HepG2 (cell line): Measurements from ENCODE around the gene POLR3H. TPM values are rescaled to one million over a fixed set of nuclear protein-coding genes. Genes with fewer than 3 reads are reported as not detected.

Experiments used
- ELF4 ChIP-seq: sonication (generic); formaldehyde crosslinking; IDR thresholded peaks from 2 replicates; pipeline ENCODE4 v1.5.0; 2020; ENCODE audit warnings: missing genetic modification reagents, mild to moderate bottlenecking, moderate library complexity, borderline replicate concordance
- HOMEZ ChIP-seq: IDR thresholded peaks from 2 replicates; pipeline ENCODE4 v1.6.1; 2016; ENCODE audit warnings: low read depth
- MED8 ChIP-seq: sonication (generic); formaldehyde crosslinking; IDR thresholded peaks from 2 replicates; pipeline ENCODE4 v1.8.1; 2023; ENCODE audit warnings: mild to moderate bottlenecking, missing genetic modification reagents; ENCODE audit not compliant: insufficient replicate concordance
- POLR2A ChIP-seq, 2 experiments: IDR thresholded peaks; 2 replicates each; pipeline ENCODE4 v1.6.1; 2011; ENCODE audit warnings: low read depth in 2 of 2, low read length in 2 of 2, mild to moderate bottlenecking in 1 of 2, moderate library complexity in 1 of 2; ENCODE audit not compliant: insufficient read depth in 1 of 2
- REPIN1 ChIP-seq: sonication (generic); formaldehyde crosslinking; IDR thresholded peaks from 2 replicates; pipeline ENCODE4 v1.8.0; 2022; ENCODE audit warnings: missing genetic modification reagents, low read depth, mild to moderate bottlenecking, borderline replicate concordance
- SP1 ChIP-seq, 2 experiments: fragments of 450-650 bp in 1 of 2; sonication (generic) in 1 of 2; formaldehyde crosslinking in 1 of 2; IDR thresholded peaks; 2 replicates each; pipeline versions ENCODE4 v1.4.0 to v1.6.1; 2016 to 2020; ENCODE audit warnings: missing genetic modification reagents in 1 of 2
- TEAD3 ChIP-seq: optimal IDR thresholded peaks from 2 replicates; pipeline ENCODE3; 2016; ENCODE audit warnings: borderline replicate concordance
- ZMAT3 ChIP-seq: sonication (generic); formaldehyde crosslinking; conservative IDR thresholded peaks from 2 replicates; pipeline ENCODE4 v1.7.0; 2021; ENCODE audit warnings: missing genetic modification reagents
- ZNF142 ChIP-seq: sonication (generic); formaldehyde crosslinking; IDR thresholded peaks from 2 replicates; pipeline ENCODE4 v1.4.0; 2020; ENCODE audit warnings: missing genetic modification reagents
- ZNF205 ChIP-seq: IDR thresholded peaks from 2 replicates; pipeline ENCODE4 v1.6.1; 2018; ENCODE audit warnings: missing biosample characterization, missing genetic modification reagents
- polyA plus RNA-seq, 8 experiments: library from polyadenylated mRNA; depleted of rRNA in 3 of 8; stranded (reverse) in 7 of 8; unstranded in 1 of 8; fragments of >200 nt; fragmentation: Illumina TruSeq in 4 of 8; extraction: Trizol in 4 of 8; gene quantifications; 2 replicates each; pipeline versions ENCODE4 v1.2.1 to v1.2.3, GENCODE V29; 2011 to 2016; ENCODE audit warnings: low read depth in 4 of 8, missing spikeins in 1 of 8, mixed read lengths in 1 of 8; ENCODE audit not compliant: insufficient read depth in 1 of 8
- total RNA-seq, 5 experiments: library from RNA; depleted of rRNA; stranded (reverse); fragments of >200 nt; fragmentation: Illumina TruSeq; extraction: Trizol; gene quantifications; 2 replicates each; pipeline ENCODE4 v1.2.3, GENCODE V29; 2016; ENCODE audit warnings: low read depth in 1 of 5
- TF ChIP-seq, protein P1 (sequence below): sonication (generic); formaldehyde crosslinking; IDR thresholded peaks from 2 replicates; pipeline ENCODE4 v1.8.0; 2022; ENCODE audit warnings: mild to moderate bottlenecking, missing genetic modification reagents
- TF ChIP-seq, protein P2 (sequence below): sonication (generic); formaldehyde crosslinking; IDR thresholded peaks from 2 replicates; pipeline ENCODE4 v1.5.0; 2020; ENCODE audit warnings: mild to moderate bottlenecking, missing genetic modification reagents
- TF ChIP-seq, protein P3 (sequence below): sonication (generic); formaldehyde crosslinking; IDR thresholded peaks from 2 replicates; pipeline ENCODE4 v1.4.0; 2020; ENCODE audit warnings: missing genetic modification reagents, mild to moderate bottlenecking, borderline replicate concordance
- TF ChIP-seq, protein P4 (sequence below): sonication (generic); formaldehyde crosslinking; IDR thresholded peaks from 2 replicates; pipeline ENCODE4 v1.4.0; 2020; ENCODE audit warnings: mild to moderate bottlenecking, missing genetic modification reagents

Gene POLR3H
- total and polyA plus RNA-seq, 2 of the 13 experiments (the other 11 are each of a cell fraction or from before 2014, with no cell fraction given), result 10.3 to 28.6 TPM

- TF ChIP-seq, protein P1, sequence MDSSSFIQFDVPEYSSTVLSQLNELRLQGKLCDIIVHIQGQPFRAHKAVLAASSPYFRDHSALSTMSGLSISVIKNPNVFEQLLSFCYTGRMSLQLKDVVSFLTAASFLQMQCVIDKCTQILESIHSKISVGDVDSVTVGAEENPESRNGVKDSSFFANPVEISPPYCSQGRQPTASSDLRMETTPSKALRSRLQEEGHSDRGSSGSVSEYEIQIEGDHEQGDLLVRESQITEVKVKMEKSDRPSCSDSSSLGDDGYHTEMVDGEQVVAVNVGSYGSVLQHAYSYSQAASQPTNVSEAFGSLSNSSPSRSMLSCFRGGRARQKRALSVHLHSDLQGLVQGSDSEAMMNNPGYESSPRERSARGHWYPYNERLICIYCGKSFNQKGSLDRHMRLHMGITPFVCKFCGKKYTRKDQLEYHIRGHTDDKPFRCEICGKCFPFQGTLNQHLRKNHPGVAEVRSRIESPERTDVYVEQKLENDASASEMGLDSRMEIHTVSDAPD (CRISPR knock-in tag), result peak; percentile 65; the same call in 1 of the 2 replicates
- TF ChIP-seq HOMEZ (CRISPR knock-in tag) (peak; percentile 56; the same call in 1 of the 2 replicates), MED8 (CRISPR knock-in tag) (no peak), SP1 (IDR thresholded peaks at IDR 0.05) (no peak), SP1 (CRISPR knock-in tag; IDR thresholded peaks at IDR 0.05) (peak; percentile 42; the same call in 1 of the 2 replicates), ZMAT3 (CRISPR knock-in tag) (0 out of 2 replicates have a peak, but pooled peaks have one; percentile 55), ZNF142 (CRISPR knock-in tag) (0 out of 2 replicates have a peak, but pooled peaks have one; percentile 35), TEAD3 (CRISPR knock-in tag) (peak; percentile 34), REPIN1 (CRISPR knock-in tag) (peak; percentile 74), ZNF205 (CRISPR knock-in tag) (0 out of 2 replicates have a peak, but pooled peaks have one; percentile 56), ELF4 (CRISPR knock-in tag) (no peak), POLR2A (IDR thresholded peaks at IDR 0.05; ENCODE audit: insufficient read depth in 1 of 2, low read depth in 2 of 2, low read length in 2 of 2) (0 out of 4 replicates have a peak, but pooled peaks of 1 of the 2 experiments have one; percentile 17)
- TF ChIP-seq, protein P2, sequence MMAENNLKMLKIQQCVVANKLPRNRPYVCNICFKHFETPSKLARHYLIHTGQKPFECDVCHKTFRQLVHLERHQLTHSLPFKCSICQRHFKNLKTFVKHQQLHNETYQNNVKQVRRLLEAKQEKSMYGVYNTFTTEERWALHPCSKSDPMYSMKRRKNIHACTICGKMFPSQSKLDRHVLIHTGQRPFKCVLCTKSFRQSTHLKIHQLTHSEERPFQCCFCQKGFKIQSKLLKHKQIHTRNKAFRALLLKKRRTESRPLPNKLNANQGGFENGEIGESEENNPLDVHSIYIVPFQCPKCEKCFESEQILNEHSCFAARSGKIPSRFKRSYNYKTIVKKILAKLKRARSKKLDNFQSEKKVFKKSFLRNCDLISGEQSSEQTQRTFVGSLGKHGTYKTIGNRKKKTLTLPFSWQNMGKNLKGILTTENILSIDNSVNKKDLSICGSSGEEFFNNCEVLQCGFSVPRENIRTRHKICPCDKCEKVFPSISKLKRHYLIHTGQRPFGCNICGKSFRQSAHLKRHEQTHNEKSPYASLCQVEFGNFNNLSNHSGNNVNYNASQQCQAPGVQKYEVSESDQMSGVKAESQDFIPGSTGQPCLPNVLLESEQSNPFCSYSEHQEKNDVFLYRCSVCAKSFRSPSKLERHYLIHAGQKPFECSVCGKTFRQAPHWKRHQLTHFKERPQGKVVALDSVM (CRISPR knock-in tag), result peak; percentile 27; the same call in 1 of the 2 replicates
- TF ChIP-seq, protein P3, sequence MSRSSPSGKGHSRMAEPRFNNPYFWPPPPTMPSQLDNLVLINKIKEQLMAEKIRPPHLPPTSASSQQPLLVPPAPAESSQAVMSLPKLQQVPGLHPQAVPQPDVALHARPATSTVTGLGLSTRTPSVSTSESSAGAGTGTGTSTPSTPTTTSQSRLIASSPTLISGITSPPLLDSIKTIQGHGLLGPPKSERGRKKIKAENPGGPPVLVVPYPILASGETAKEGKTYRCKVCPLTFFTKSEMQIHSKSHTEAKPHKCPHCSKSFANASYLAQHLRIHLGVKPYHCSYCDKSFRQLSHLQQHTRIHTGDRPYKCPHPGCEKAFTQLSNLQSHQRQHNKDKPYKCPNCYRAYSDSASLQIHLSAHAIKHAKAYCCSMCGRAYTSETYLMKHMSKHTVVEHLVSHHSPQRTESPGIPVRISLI (CRISPR knock-in tag), result peak; percentile 60; the same call in 1 of the 2 replicates
- TF ChIP-seq, protein P4, sequence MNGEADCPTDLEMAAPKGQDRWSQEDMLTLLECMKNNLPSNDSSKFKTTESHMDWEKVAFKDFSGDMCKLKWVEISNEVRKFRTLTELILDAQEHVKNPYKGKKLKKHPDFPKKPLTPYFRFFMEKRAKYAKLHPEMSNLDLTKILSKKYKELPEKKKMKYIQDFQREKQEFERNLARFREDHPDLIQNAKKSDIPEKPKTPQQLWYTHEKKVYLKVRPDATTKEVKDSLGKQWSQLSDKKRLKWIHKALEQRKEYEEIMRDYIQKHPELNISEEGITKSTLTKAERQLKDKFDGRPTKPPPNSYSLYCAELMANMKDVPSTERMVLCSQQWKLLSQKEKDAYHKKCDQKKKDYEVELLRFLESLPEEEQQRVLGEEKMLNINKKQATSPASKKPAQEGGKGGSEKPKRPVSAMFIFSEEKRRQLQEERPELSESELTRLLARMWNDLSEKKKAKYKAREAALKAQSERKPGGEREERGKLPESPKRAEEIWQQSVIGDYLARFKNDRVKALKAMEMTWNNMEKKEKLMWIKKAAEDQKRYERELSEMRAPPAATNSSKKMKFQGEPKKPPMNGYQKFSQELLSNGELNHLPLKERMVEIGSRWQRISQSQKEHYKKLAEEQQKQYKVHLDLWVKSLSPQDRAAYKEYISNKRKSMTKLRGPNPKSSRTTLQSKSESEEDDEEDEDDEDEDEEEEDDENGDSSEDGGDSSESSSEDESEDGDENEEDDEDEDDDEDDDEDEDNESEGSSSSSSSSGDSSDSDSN (CRISPR knock-in tag), result peak; percentile 43; the same call in 1 of the 2 replicates
Observed at GRCh38 chr22:41576877-41577276, 32.6 kb upstream of the POLR3H start (continued).
